Measurements from ENCODE around the gene ANXA5.

- no peak for TF ChIP-seq CTCF (conservative IDR thresholded peaks at IDR 0.05 in 1 of 2, IDR thresholded peaks at IDR 0.05 in 1 of 2; ENCODE audit: low read depth in 1 of 2, low read length in 2 of 2)
- TF ChIP-seq EZH2 (IDR thresholded peaks at IDR 0.05; ENCODE audit: low read length, missing control alignments), result no peak
These were observed 42.8 kb downstream of the ANXA5 start for GRCh38 chr4:121653986-121654385.
